NOMO-1 treated with DMSO at 0.1 percent for 48 hours (cell line): Measurements from ENCODE around the gene MYH6.
A peak's percentile ranks its signal among the peaks of the same experiment; 100 is the strongest.

Experiments used
- DNase-seq: peaks from one replicate; lab custom pipeline; 2025; ENCODE audit not compliant: unreplicated experiment; lab: John Stamatoyannopoulos, UW

The MYH6 gene

GRCh38 chr14:23360496-23360895 lies 47.6 kb downstream of the MYH6 start:
- no peak for DNase-seq

- no peak for DNase-seq
Observed at GRCh38 chr14:23359722-23360447, 48.2 kb downstream of the MYH6 start.

DNA sequence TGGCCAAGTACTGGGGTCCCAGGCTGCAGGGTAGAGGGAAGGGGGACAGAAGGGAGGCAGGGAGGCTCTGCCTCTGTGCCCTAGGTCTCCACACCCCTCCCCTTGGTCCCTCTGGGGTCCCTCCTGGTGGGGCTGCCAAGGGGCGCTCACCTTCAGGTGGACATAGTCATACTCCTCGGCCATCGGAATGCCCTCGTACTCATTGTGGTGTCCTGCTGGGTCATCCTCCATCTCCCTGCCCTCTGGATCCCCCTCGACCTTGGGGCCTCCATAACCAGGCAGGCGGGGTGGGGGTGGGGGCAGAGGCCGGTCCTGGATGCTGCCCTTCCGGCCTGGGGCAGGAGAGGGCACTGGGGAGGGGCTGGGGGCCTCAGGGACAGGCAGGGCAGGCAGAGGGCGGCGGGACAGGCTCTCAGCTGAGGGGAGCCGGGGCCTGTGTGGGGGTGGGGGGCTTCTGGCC lies 48.9 kb downstream of the MYH6 start:
- no peak for DNase-seq

GRCh38 chr14:23358553-23359166 lies 49.4 kb downstream of the MYH6 start:
- DNase-seq: no peak

GRCh38 chr14:23358042-23358441 lies 50.0 kb downstream of the MYH6 start:
- no peak for DNase-seq

- DNase-seq: no peak
Observed at GRCh38 chr14:23357261-23357660, 50.8 kb downstream of the MYH6 start.

DNA sequence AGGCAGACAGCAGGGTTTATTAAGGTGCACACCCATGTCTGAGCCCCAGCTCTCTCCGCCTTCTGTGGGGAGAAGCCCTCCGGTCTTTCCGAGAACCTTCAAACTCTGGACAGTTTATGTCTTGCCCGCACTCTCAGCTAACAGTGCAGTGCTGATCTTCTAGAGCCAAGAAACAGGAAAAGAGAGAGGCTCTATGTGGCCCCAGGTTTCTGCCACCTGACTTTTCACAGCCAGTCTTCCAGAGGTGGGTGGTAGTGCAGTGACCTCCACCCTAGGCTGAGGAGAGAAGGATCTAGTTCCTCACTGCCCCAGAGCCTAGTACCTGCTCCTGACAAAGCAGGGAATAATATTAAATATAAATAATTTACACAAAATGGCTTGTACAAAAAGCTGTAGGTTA lies 51.4 kb downstream of the MYH6 start:
- no peak for DNase-seq

- DNase-seq: no peak
Observed at GRCh38 chr14:23355871-23356435, 52.1 kb downstream of the MYH6 start.

GRCh38 chr14:23354990-23355389 lies 53.1 kb downstream of the MYH6 start:
- DNase-seq: no peak

DNA sequence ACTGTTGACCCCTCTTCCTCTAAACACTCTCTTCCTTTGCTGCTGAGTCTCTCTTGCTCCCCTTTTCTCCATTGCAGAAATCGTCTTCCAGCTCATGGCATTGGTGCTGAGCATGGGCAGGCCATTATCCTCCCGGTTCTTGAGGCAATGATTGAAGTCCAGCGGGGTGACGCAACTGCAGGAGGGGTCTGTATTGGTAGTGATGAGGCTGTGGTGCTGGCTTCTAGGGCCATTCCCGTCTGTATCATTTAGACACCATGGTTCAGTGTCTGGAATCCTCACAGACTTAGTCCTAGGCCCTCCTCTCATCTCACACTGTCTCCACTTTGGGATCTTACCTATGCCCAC lies 54.7 kb downstream of the MYH6 start:
- no peak for DNase-seq

DNA sequence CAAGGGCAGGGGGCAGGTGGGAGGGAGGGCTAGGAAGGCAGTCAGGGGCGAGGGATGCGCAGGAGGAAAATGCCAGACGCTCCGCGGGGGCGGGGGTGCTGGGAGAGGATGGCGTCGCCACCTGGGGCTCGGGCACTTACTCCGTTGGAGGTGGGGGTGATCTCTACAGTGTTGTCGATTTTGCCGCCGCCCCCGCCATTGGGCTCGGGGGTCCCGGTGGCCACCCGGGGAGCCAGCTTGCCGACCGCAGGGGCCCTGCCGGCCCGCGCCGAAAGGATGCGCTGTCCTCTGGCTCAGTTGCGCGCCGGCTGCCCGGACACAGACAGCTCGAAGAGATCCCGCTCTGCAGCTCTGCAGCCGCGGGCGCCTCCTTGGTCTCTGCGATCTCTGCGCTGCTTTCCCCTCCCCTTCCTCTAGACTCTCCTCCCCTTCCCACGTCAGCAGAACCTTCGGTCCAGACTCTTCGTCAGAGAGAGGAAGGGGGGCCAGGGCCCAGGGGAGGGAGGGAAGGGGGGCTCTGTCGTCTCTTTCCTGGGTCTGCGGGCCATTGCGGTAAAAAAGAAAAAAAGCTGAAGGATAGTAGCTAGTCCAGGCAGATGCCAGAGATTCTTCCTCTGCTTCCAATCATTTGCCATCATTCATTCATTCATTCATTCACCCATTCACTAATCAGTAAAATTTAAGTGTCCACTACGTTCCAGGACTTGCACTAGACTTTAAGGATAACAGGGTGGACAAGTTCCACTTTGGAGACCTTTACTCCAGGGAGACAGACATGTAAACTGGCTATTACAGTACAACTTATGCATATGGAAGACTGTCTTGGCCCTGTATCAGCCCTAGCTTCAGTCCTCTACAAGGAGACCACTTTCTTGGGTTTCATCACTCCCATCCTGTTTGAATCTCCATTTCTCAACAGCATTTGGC lies 55.3 kb downstream of the MYH6 start, which contains the start of gene SLC22A17:
Gene SLC22A17, minus strand, starts transcription at position 382 of the 927 bp plus-strand sequence.
- DNase-seq: peak; percentile 13

DNA sequence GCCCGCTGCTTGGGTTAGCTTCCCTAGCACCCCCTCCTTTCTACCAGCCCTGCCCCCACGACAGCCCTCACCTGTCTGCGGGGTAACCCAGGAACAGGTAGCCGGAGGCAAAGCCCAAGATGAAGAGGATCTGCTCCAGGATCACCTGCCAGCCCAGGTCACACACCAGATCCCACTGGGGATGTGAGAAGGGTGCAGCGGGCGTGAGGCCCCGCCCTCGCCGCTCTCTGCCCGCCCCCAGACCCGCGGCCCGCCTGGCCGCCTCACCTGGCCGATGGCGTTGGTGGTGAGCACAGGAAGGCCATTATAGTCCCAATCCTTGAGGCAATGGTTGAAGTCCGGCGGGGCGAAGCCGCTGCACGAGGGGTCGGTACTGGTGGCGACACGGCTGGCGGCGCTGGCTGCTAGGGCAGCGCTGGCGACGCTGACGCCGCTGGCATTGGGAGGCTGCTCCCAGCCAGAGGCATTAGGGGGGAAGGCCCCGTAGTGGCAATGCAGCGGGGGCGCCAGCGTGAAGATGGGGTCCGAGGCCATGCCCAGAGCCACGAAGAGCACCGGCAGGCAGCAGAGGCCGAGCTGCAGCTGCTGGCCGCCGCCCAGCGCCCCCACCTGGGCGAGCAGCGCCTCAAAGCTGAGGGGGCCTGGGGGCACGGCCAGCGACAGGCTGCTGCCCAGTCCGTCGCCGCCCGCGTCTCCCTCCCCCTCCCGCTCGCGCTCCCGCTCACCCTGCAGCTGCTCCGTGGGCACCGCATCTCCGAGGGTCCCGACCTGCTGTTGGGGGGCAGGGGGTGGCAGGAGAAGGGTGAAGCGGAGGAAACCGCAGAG lies 56.2 kb downstream of the MYH6 start:
- DNase-seq: no peak

GRCh38 chr14:23349156-23349845 lies 58.8 kb downstream of the MYH6 start:
- no peak for DNase-seq

DNA sequence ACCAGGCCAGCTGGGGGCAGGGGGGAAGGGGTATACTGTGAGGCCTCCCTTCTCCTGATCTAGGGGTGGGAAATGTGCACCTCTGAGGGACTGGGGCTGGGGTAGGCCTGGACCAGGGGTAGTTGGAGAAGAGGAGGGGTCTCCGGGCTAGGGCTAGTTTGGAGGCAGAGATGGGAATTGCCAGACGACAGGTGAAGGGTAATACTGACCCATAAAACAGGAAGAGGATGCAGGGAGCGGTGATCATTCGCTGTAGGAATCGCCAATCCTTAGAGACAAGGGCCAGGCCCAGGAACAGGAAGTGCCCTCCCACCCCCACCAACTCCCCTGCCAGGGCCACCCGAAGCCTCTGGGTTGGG lies 59.8 kb downstream of the MYH6 start:
- DNase-seq: no peak

DNA sequence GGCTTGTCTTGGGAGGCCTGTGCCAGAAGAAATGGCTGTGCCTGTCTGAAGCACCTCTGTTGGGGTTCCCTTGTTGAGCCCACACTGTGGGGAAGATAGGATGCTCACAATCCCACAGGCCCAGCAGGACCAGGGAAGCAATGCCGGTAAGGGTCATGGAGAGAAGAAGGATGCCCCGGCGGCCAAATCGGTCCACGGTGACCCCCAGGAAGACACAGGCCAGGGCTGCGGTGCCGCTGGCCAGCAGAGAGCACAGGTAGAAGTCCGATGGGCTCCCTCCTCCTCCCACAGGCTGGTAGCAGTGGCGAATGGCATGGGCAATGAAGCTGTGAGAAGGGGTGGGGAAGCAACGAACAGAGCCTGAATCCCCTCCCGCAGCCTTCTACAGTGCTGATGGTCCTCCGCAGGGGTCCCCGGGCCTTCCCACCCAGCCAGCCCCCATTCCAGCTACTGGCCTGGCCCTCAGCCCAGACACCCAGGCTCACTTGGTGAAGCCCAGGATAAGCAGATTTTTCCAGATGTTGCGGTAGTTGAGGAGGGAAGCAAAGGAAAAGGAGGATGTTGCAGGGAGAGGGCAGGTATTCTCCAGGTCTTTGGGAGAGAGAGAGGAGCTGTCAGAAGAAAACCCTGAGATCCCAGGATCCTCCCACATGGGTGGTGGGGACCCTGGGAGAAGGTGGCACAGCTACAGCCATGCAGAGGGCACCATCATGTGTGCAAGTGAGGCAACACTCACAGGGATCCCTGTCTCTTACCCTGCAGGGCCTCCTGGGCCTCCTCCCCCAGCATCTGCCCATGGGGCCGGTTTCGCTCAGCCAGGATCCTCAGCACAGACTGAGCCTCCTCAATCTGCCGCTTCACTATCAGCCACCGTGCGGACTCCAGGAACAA lies 60.4 kb downstream of the MYH6 start:
- no peak for DNase-seq

- DNase-seq: no peak
Observed at GRCh38 chr14:23346693-23347405, 61.2 kb downstream of the MYH6 start.

- no peak for DNase-seq
Observed at GRCh38 chr14:23345987-23346692, 61.9 kb downstream of the MYH6 start.

DNA sequence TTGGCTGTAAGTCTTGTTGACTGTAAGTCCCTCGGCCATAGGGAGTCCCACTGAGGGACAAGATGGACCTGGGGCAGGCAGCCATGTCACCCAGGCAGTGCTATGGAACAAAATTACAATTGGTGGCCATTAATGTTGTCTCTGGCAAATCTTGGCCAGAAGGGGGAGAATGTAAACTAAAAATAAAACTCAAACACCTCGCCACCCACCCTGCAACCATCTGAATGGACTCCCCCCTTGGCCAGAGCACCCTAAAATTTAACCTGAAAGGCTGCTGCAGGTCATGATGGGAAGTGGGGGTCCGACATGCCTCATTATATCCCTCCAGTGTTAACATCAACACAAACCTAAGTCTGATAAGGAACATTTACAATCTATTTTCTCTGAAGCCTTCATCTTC lies 63.6 kb downstream of the MYH6 start:
- no peak for DNase-seq
